ENCODE results near the gene KRT82. TPM values are rescaled to one million over a fixed set of nuclear protein-coding genes. Genes with fewer than 3 reads are reported as not detected.
"Not testable (repeated sequence)": the region's sequence is repeated elsewhere in the genome, so short reads cannot be mapped to it uniquely, and the experiment has no call there.

The KRT82 gene
- total RNA-seq, 4 donors from 2014 or later, result not detected

DNA sequence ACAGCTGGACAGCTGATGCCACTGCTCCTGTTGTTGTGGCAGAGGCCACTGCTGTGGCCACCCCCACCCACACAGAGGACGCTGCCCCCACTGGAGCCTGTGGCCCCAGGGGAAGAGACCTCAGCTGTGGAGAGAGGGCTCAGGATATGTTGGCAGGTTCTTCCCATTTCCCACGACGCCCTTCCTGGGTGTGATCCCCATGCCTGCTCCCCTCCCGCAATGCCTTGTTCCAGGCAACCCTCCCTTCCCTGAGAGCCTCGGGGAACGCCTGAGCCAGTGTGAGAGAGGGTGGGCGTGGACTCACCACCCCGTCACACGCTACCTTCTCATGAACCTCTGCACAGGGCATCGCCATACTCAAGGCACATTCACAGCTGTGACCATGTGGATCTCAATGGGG lies 5.7 kb upstream of the KRT82 start:
- WGBS, 2 donors, result 79 to 85% methylated on average over 6 to 10 of the region's 10 CpGs
- Histone ChIP-seq H3K36me3 (no peaks in the 10 kb centered on the region), H3K4me3 (no peak overlapping the region), H3K9me3 (no peaks in the 10 kb centered on the region), H3K27ac (no peak overlapping the region), H3K4me1 (peaks cover 4 to 29% (median 9%) of the 10 kb centered on the region in 3 donors), H3K27me3 (peaks cover 0 to 13% (median 0%) of the 10 kb centered on the region in 4 donors)
- intact Hi-C loops (cut with DNase I), result no loop called here
- no peak for TF ChIP-seq POLR2A (IDR thresholded peaks at IDR 0.05)
- TF ChIP-seq, protein P1, sequence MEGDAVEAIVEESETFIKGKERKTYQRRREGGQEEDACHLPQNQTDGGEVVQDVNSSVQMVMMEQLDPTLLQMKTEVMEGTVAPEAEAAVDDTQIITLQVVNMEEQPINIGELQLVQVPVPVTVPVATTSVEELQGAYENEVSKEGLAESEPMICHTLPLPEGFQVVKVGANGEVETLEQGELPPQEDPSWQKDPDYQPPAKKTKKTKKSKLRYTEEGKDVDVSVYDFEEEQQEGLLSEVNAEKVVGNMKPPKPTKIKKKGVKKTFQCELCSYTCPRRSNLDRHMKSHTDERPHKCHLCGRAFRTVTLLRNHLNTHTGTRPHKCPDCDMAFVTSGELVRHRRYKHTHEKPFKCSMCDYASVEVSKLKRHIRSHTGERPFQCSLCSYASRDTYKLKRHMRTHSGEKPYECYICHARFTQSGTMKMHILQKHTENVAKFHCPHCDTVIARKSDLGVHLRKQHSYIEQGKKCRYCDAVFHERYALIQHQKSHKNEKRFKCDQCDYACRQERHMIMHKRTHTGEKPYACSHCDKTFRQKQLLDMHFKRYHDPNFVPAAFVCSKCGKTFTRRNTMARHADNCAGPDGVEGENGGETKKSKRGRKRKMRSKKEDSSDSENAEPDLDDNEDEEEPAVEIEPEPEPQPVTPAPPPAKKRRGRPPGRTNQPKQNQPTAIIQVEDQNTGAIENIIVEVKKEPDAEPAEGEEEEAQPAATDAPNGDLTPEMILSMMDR (IDR thresholded peaks at IDR 0.05), result no peak
- no peak for DNase-seq

DNA sequence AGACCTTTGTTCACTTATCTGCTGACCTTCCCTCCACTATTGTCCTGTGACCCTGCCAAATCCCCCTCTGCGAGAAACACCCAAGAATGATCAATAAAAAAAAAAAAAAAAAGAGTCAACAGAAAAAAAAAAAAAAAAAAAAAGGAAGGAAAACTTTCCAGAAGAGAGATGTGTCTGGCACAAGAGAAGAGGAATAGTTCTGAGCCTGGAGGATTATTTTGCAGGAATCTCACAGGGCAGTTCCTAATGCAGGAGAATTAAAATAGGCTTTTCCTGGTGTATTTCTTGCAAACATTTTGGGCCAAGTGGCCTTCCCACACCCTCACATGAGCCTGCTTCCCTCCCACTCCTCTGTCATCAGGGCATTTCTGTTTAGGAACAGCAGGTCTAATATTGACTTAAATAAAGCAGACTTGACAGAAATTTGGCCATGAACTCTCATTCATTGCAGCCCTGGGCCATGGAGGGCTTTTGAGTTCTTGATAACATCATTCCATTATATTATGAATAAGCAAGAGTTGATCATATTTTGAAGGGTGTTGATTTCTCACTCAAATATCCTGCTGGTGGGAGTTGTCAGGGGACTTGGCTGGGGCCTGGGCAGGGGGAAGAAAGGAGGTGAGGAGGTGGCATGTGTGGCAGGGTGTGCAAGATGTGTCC lies 4.6 kb upstream of the KRT82 start:
- Histone ChIP-seq H3K27me3 (peaks cover 0 to 13% (median 0%) of the 10 kb centered on the region in 4 donors), H3K4me1 (peaks cover 0 to 22% (median 3%) of the 10 kb centered on the region in 3 donors)
- H3K36me3 ChIP-seq; H3K9me3 ChIP-seq; H3K4me3 ChIP-seq; intact Hi-C loops (cut with DNase I); H3K27ac ChIP-seq; DNase-seq: not testable (repeated sequence)
- WGBS, 2 donors, result no CpG with 5 or more reads among the region's 1 CpG

DNA sequence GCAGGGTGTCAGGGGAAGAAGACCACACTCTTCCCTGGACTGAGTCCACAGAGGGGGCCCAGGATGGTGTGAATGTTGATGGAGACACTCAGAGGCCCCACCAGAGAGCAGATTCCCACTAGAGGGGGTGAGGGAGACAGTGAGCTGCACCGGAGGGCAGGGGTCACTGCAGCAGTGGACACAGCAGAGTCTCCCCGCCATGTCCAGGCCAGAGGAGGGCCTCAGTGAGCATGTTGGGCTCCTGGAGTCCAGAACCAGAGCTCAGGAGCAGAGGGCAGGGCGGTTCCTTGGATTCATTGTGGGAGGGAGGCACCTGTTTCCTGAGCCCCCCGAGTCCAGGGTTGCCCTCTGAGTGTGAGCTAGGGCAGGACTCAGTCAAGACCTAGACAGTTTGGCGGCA lies 1.8 kb upstream of the KRT82 start:
- Histone ChIP-seq H3K27ac (no peak overlapping the region), H3K36me3 (no peaks in the 10 kb centered on the region), H3K9me3 (no peaks in the 10 kb centered on the region), H3K4me3 (no peak overlapping the region), H3K27me3 (peaks cover 0 to 13% (median 0%) of the 10 kb centered on the region in 4 donors), H3K4me1 (peaks cover 0 to 12% (median 0%) of the 10 kb centered on the region in 3 donors)
- intact Hi-C loops (cut with DNase I), result no loop called here
- TF ChIP-seq, protein P1 (IDR thresholded peaks at IDR 0.05), result no peak
- no peak for TF ChIP-seq POLR2A (IDR thresholded peaks at IDR 0.05)
- DNase-seq, result no peak
- 80 to 91% methylated on average over 4 to 5 of the region's 5 CpGs for WGBS, 2 donors

DNA sequence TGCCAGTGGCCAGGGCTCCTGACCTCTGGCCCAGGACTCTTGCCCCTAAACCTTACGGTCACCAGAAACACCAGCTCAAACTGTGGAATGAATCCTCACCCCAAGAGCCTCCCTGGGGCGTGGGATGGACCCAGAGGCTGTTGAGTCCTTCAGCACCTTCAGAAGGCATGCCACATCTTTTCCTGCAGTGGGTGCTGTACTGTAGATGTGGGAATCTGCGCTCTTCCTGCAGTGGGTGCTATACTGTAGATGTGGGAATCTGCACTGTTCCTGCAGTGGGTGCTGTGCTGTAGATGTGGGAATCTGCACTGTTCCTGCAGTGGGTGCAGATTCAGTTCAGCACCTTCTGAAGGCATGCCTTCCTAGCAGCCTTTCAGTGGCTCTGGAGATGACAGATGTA lies 1.2 kb downstream of the KRT82 start:
- H3K4me1 ChIP-seq, result no peaks in the 10 kb centered on the region
- WGBS, 2 donors, result 68 to 72% methylated on average over 3 of the region's 3 CpGs
- intact Hi-C loops (cut with DNase I), result no loop called here
- peaks cover 0 to 20% (median 0%) of the 10 kb centered on the region in 4 donors for H3K27me3 ChIP-seq
- no peak for DNase-seq
- no peaks in the 10 kb centered on the region for H3K9me3 ChIP-seq
- no peak overlapping the region for H3K27ac ChIP-seq
- no peak overlapping the region for H3K4me3 ChIP-seq
- TF ChIP-seq, protein P1 (IDR thresholded peaks at IDR 0.05), result no peak
- TF ChIP-seq POLR2A (IDR thresholded peaks at IDR 0.05), result no peak
- H3K36me3 ChIP-seq, result no peaks in the 10 kb centered on the region

DNA sequence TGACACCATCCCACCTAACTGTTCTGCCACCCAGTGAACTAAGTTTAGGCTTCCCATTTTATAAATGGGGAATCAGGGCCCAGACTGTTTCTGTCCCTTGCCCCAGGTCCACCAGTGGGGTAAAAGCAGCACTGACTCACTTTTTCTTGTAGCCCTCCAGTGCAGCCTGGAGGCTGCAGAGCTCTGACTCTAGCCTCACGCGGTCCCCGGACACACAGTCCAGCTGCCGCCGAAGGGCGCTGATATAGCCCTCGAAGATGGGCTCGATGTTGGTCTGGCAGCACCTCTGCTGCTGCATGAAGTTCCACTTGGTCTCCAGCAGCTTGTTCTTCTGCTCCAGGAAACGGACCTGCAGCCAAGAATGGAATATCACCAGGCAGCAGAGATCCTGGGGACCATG lies 2.6 kb downstream of the KRT82 start:
- Histone ChIP-seq H3K36me3 (no peaks in the 10 kb centered on the region), H3K9me3 (no peaks in the 10 kb centered on the region), H3K4me1 (no peaks in the 10 kb centered on the region), H3K27ac (no peak overlapping the region), H3K27me3 (peaks cover 0 to 20% (median 0%) of the 10 kb centered on the region in 4 donors), H3K4me3 (no peak overlapping the region)
- no peak for TF ChIP-seq POLR2A (IDR thresholded peaks at IDR 0.05)
- TF ChIP-seq, protein P1 (IDR thresholded peaks at IDR 0.05), result no peak
- intact Hi-C loops (cut with DNase I), result no loop called here
- DNase-seq, result no peak
- WGBS, 2 donors, result 90 to 95% methylated on average over 5 to 9 of the region's 9 CpGs
